ENCODE data around the gene TLK1. TPM values are rescaled to one million over a fixed set of nuclear protein-coding genes. Genes with fewer than 3 reads are reported as not detected.

The TLK1 gene
- total RNA-seq, 4 donors from 2014 or later, result 24.9 to 60.4 (median 38.3) TPM

GRCh38 chr2:171124541-171124940 is 36.2 kb downstream of the TLK1 start:
- Histone ChIP-seq H3K9me3 (no peaks in the 10 kb centered on the region), H3K36me3 (no peaks in the 10 kb centered on the region)
- 49% methylated on average over 4 of the region's 4 CpGs for WGBS

GRCh38 chr2:171109571-171109970 is 51.1 kb downstream of the TLK1 start:
- TF ChIP-seq POLR2A (IDR thresholded peaks at IDR 0.05), result no peak
- TF ChIP-seq POLR2AphosphoS5 (IDR thresholded peaks at IDR 0.05), result no peak
- TF ChIP-seq EP300 (IDR thresholded peaks at IDR 0.05), result no peak
- no peak for TF ChIP-seq CTCF (IDR thresholded peaks at IDR 0.05)
- Histone ChIP-seq H3K36me3 (peaks cover 4% of the 10 kb centered on the region), H3K27ac (no peak overlapping the region)

More at GRCh38 chr2:171124541-171124940, 36.2 kb downstream of the TLK1 start:
- Histone ChIP-seq H3K27ac (no peak overlapping the region), H3K27me3 (no peaks in the 10 kb centered on the region), H3K4me1 (peaks cover 2% of the 10 kb centered on the region), H3K4me3 (no peak overlapping the region)
- TF ChIP-seq EP300 (IDR thresholded peaks at IDR 0.05), result no peak
- DNase-seq (ENCODE audit: low spot score in 2 of 2), result no peak

GRCh38 chr2:171109020-171109419 is 51.7 kb downstream of the TLK1 start:
- Histone ChIP-seq H3K4me3 (no peak overlapping the region), H3K27me3 (no peaks in the 10 kb centered on the region), H3K27ac (no peak overlapping the region), H3K4me1 (no peaks in the 10 kb centered on the region), H3K9me3 (no peaks in the 10 kb centered on the region), H3K36me3 (peaks cover 4% of the 10 kb centered on the region)
- no peak for TF ChIP-seq POLR2AphosphoS5 (IDR thresholded peaks at IDR 0.05)
- no peak for TF ChIP-seq EP300 (IDR thresholded peaks at IDR 0.05)
- no peak for TF ChIP-seq POLR2A (IDR thresholded peaks at IDR 0.05)
- no peak for TF ChIP-seq CTCF (IDR thresholded peaks at IDR 0.05)
- 92% methylated on average over 1 of the region's 1 CpG for WGBS
- no peak for DNase-seq (ENCODE audit: low spot score in 2 of 2)

More at GRCh38 chr2:171109571-171109970, 51.1 kb downstream of the TLK1 start:
- Histone ChIP-seq H3K4me1 (no peaks in the 10 kb centered on the region), H3K9me3 (no peaks in the 10 kb centered on the region), H3K27me3 (no peaks in the 10 kb centered on the region), H3K4me3 (no peak overlapping the region)
- DNase-seq (ENCODE audit: low spot score in 2 of 2), result no peak

GRCh38 chr2:171107803-171108202 is 52.9 kb downstream of the TLK1 start:
- H3K36me3 ChIP-seq, result peaks cover 4% of the 10 kb centered on the region
- H3K27ac ChIP-seq, result no peak overlapping the region
- no peaks in the 10 kb centered on the region for H3K9me3 ChIP-seq
- 92% methylated on average over 7 of the region's 7 CpGs for WGBS
- DNase-seq (ENCODE audit: low spot score in 2 of 2), result no peak
- H3K27me3 ChIP-seq, result no peaks in the 10 kb centered on the region
- no peaks in the 10 kb centered on the region for H3K4me1 ChIP-seq
- TF ChIP-seq POLR2A (IDR thresholded peaks at IDR 0.05) (no peak), CTCF (IDR thresholded peaks at IDR 0.05) (no peak), POLR2AphosphoS5 (IDR thresholded peaks at IDR 0.05) (no peak), EP300 (IDR thresholded peaks at IDR 0.05) (no peak)
- H3K4me3 ChIP-seq, result no peak overlapping the region

GRCh38 chr2:171104379-171104778 is 56.3 kb downstream of the TLK1 start:
- Histone ChIP-seq H3K27me3 (no peaks in the 10 kb centered on the region), H3K9me3 (peaks cover 6% of the 10 kb centered on the region), H3K36me3 (peaks cover 9% of the 10 kb centered on the region), H3K27ac (no peak overlapping the region), H3K4me3 (no peak overlapping the region), H3K4me1 (no peaks in the 10 kb centered on the region)
- no peak for DNase-seq (ENCODE audit: low spot score in 2 of 2)
- 91% methylated on average over 1 of the region's 1 CpG for WGBS
- TF ChIP-seq POLR2A (IDR thresholded peaks at IDR 0.05) (no peak), CTCF (IDR thresholded peaks at IDR 0.05) (no peak), EP300 (IDR thresholded peaks at IDR 0.05) (no peak), POLR2AphosphoS5 (IDR thresholded peaks at IDR 0.05) (no peak)

- H3K9me3 ChIP-seq, result peaks cover 16% of the 10 kb centered on the region
- DNase-seq (ENCODE audit: low spot score in 2 of 2), result no peak
- H3K4me3 ChIP-seq, result no peak overlapping the region
- peaks cover 9% of the 10 kb centered on the region for H3K36me3 ChIP-seq
- 87% methylated on average over 4 of the region's 4 CpGs for WGBS
- TF ChIP-seq EP300 (IDR thresholded peaks at IDR 0.05) (no peak), POLR2AphosphoS5 (IDR thresholded peaks at IDR 0.05) (no peak), CTCF (IDR thresholded peaks at IDR 0.05) (no peak), POLR2A (IDR thresholded peaks at IDR 0.05) (no peak)
- no peak overlapping the region for H3K27ac ChIP-seq
- no peaks in the 10 kb centered on the region for H3K27me3 ChIP-seq
- no peaks in the 10 kb centered on the region for H3K4me1 ChIP-seq
These were observed 57.9 kb downstream of the TLK1 start for GRCh38 chr2:171102802-171103201.
